Right lobe of liver (tissue), 6 donors: ENCODE results near the gene GKN2. TPM values are rescaled to one million over a fixed set of nuclear protein-coding genes. Genes with fewer than 3 reads are reported as not detected.

Source experiments
- ATAC-seq, 4 donors: fragments of 200-7000 bp; cut with Tn5 transposase; one replicate each; pipeline ENCODE4 v1.9.1; 2020; ENCODE audit warnings: mild to moderate bottlenecking in 4 of 4, moderate library complexity in 4 of 4
- DNase-seq, 3 donors: peaks; one replicate each; pipeline ENCODE4 v3.0.0-alpha.2; 2020
- H3K27ac ChIP-seq, 3 donors: fragments of 200-600 bp; one replicate each; pipeline ENCODE4 v1.8.0; 2022
- H3K27me3 ChIP-seq, 2 donors: fragments of 200-600 bp; one replicate each; pipeline ENCODE4 v1.8.0; 2022
- H3K36me3 ChIP-seq, 4 donors: fragments of 200-600 bp; sonication (generic) in 1 of 4; one replicate each; pipeline versions ENCODE4 v1.5.1 to v1.8.0; 2017 to 2022; ENCODE audit warnings: control low read depth in 1 of 4
- H3K4me1 ChIP-seq, 4 donors: fragments of 200-600 bp; sonication (generic) in 1 of 4; one replicate each; pipeline versions ENCODE4 v1.5.1 to v1.8.0; 2017 to 2022; ENCODE audit warnings: control low read depth in 1 of 4
- H3K4me3 ChIP-seq, 3 donors: fragments of 200-600 bp; one replicate each; pipeline ENCODE4 v1.8.0; 2022
- H3K9me3 ChIP-seq, 4 donors: fragments of 200-600 bp; sonication (generic) in 1 of 4; one replicate each; pipeline versions ENCODE4 v1.5.1 to v1.8.0; 2017 to 2022; ENCODE audit warnings: control low read depth in 1 of 4
- CTCF ChIP-seq, 4 donors: fragments of 200-600 bp in 3 of 4; fragments of 450-650 bp in 1 of 4; IDR thresholded peaks; one replicate each; pipeline versions ENCODE4 v1.5.1 to v1.8.0; 2016 to 2022; ENCODE audit warnings: antibody characterized with exemption in 4 of 4, mild to moderate bottlenecking in 2 of 4
- POLR2A ChIP-seq: fragments of 450-650 bp; IDR thresholded peaks from one replicate; pipeline ENCODE4 v1.6.1; 2017; ENCODE audit warnings: antibody characterized with exemption, mild to moderate bottlenecking
- WGBS: methylation state at CpG from one replicate; pipeline ENCODE4 v1.1.6; 2018; ENCODE audit warnings: low coverage, low lambda C conversion rate; ENCODE audit not compliant: insufficient coverage; ENCODE audit errors: missing lambda C conversion rate; 5-methylcytosine and 5-hydroxymethylcytosine counted together
- intact Hi-C, 2 donors: fragments of 100-400 bp; cut with DNase I; formaldehyde crosslinking; loops; one replicate each; pipeline versions ENCODE4 v1.11.2 to v1.14.1; 2022
- total RNA-seq, 6 experiments: library from RNA; depleted of rRNA in 2 of 6; stranded (reverse); fragments of >200 nt in 2 of 6; fragmentation: NEBNext Ultra II Directional in 3 of 6; extraction: Animal tissue kit (Norgen Biotek cat#: 25700) in 3 of 6; gene quantifications; one replicate each; pipeline versions ENCODE4 v1.1.0 to v1.2.4, GENCODE V29; 2016 to 2023
- donor health status: DM: no; HTN: yes; CAD: no.
- donor health status: DM: no; HTN: no; CAD: no.
- donor health status: DM: no; HTN: no; CAD: no.
- donor health status: DM: no; HTN: yes; CAD: no.
- donor health status: DM: no; HTN: yes; CAD: no.

Gene GKN2
- total RNA-seq, 6 experiments from 2014 or later = not detected

- no peaks in the 10 kb centered on the region for H3K27me3 ChIP-seq
- no peak for DNase-seq
- 54% methylated on average over 2 of the region's 2 CpGs for WGBS
- intact Hi-C loops = no loop called here
- no peak overlapping the region for H3K4me3 ChIP-seq
- no peaks in the 10 kb centered on the region for H3K9me3 ChIP-seq
- no peaks in the 10 kb centered on the region for H3K36me3 ChIP-seq
- no peak for TF ChIP-seq CTCF (IDR thresholded peaks at IDR 0.05)
- H3K4me1 ChIP-seq = peaks cover 0 to 19% (median 0%) of the 10 kb centered on the region in 4 donors
- H3K27ac ChIP-seq = no peak overlapping the region
- ATAC-seq = peak in 3 of 4 donors; percentile 57 to 87 (median 73)
Measured at GRCh38 chr2:68975844-68976243, 23.2 kb upstream of the GKN2 start.

GRCh38 chr2:68974946-68975665, 22.4 kb upstream of the GKN2 start:
- WGBS = 59% methylated on average over 8 of the region's 9 CpGs

GRCh38 chr2:68974251-68974650, 21.6 kb upstream of the GKN2 start, which contains the start of gene GKN1:
Gene GKN1, plus strand, starts transcription at chr2:68974636. Its CDS starts 42 bp downstream, at chr2:68974678.
- DNase-seq (no peak), ATAC-seq (no peak)
- H3K4me3 ChIP-seq = no peak within 1 kb of the TSS
- TF ChIP-seq CTCF (IDR thresholded peaks at IDR 0.05) (no peak), POLR2A (no peak)
- no peaks in the 10 kb centered on the region for H3K36me3 ChIP-seq
- H3K27ac ChIP-seq = no peak within 1 kb of the TSS
- intact Hi-C loops = no loop called here
- 56% methylated on average over 3 of the region's 3 CpGs for WGBS
- no peaks in the 10 kb centered on the region for H3K27me3 ChIP-seq
- peaks cover 0 to 12% (median 0%) of the 10 kb centered on the region in 4 donors for H3K4me1 ChIP-seq
- H3K9me3 ChIP-seq = no peaks in the 10 kb centered on the region

More at GRCh38 chr2:68974946-68975665, 22.4 kb upstream of the GKN2 start:
- H3K4me1 ChIP-seq = peaks cover 0 to 12% (median 0%) of the 10 kb centered on the region in 4 donors
- no peak overlapping the region for H3K4me3 ChIP-seq
- H3K36me3 ChIP-seq = no peaks in the 10 kb centered on the region
- DNase-seq = no peak
- TF ChIP-seq POLR2A (no peak), CTCF (IDR thresholded peaks at IDR 0.05) (no peak)
- no peak overlapping the region for H3K27ac ChIP-seq
- no peaks in the 10 kb centered on the region for H3K9me3 ChIP-seq
- ATAC-seq = peak in 1 of 4 donors; percentile 11
- H3K27me3 ChIP-seq = no peaks in the 10 kb centered on the region
- intact Hi-C loops = no loop called here

- Histone ChIP-seq H3K4me3 (no peak overlapping the region), H3K27ac (no peak overlapping the region)
- no peak for TF ChIP-seq POLR2A
- TF ChIP-seq CTCF (IDR thresholded peaks at IDR 0.05) = no peak
Measured at GRCh38 chr2:68971591-68972231, 19.0 kb upstream of the GKN2 start.

More at GRCh38 chr2:68971591-68972231, 19.0 kb upstream of the GKN2 start:
- Histone ChIP-seq H3K36me3 (no peaks in the 10 kb centered on the region), H3K4me1 (peaks cover 0 to 12% (median 0%) of the 10 kb centered on the region in 4 donors), H3K9me3 (no peaks in the 10 kb centered on the region), H3K27me3 (no peaks in the 10 kb centered on the region)
- WGBS = 71% methylated on average over 3 of the region's 5 CpGs
- DNase-seq (no peak), ATAC-seq (no peak)
- intact Hi-C loops = no loop called here
